ENCODE data around the gene VTCN1. TPM values are rescaled to one million over a fixed set of nuclear protein-coding genes. Genes with fewer than 3 reads are reported as not detected.
A peak's percentile ranks its signal among the peaks of the same experiment; 100 is the strongest.
"Not testable (repeated sequence)": the region's sequence is repeated elsewhere in the genome, so short reads cannot be mapped to it uniquely, and the experiment has no call there.

The VTCN1 gene
- polyA plus RNA-seq, 1 donor, result 24.9 TPM

DNA sequence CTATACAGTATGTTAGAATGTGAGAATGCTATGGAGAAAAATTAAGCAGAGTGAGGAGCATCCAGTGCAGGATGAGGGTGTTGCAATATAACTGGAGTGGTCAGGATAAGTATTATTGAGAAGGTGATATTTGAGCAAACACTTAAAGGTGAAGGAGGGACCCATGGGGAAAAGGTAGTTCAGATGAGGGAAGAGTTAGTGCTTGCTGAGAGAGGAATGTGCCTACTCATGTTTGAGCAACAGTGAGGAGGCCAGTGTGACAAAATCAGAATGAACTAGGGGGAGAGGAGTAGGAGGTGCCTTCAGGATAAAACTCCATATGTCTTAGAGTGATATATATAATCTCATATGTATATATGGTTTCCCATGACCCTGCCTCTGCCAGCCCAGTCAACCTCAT lies 82.9 kb downstream of the VTCN1 start:
- no peak for DNase-seq

DNA sequence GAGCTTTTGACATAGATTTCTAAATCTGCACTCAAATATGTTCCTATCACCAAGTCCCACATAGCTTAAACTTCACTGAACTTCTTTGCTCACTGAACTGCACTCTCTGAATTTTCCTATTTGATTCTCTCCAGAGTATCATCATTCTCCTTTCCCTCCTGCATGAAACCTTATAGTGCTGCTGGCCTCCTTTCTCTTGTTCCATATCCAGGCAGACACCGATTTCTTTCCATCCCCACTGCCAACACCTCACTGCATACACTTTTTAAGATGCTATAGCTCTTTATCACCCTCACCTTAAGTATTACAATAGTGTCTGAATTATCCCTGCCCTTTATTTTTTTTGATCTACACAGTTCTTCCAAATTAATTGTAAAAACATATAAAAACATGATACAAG lies 86.1 kb downstream of the VTCN1 start:
- no peak for DNase-seq

DNA sequence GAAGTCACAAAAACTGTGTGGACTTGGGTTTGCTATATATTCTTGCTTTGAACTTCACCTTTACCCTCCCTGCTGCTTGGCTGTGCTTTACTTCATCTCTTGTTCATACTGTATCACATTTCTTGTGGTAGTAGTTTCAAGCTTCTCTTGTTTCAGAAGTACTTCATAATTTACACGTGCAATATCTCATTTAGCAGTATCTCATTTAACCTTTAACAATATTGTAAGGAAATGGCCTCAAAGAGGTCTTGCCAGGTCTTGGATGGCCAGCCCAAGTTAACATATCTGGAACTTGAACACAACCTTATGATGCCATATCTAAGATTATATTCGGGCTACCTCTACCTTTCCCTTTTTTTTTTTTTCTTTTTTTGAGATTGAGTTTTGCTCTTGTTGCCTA lies 87.5 kb downstream of the VTCN1 start:
- DNase-seq, result no peak

DNA sequence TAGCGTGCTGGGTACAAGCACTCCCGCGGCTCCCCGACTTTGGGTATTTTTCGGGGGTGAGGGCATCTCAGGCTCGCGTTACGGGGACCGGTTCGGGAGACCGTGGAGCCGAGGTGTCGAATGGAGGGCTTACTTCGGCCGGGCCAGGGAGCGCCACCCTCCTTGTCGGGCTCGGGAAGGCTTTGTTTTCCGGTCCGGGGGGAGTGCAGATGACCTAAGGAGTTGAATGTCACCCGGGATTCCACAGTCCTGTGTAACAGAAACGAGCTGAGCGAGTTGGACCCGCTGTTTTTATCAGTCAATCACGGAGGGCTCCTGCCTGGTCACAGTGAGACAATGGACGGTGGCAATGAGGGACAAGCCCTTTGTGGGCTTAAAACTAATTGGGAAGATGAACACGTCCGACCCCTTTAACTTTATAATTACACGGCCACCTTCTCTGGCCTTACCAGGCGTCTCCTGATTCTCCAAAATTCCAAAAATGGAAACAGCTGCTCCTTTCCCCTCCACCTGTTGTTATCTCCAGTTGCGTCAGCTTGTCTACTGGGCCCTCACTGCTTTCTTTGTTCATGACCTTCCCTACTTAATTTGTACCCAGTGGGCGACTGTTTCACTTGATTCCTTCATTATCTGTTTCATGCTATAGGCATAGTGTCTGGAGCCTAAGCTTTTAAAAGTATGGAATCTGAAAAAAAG lies 88.2 kb downstream of the VTCN1 start:
- no peak for DNase-seq

DNA sequence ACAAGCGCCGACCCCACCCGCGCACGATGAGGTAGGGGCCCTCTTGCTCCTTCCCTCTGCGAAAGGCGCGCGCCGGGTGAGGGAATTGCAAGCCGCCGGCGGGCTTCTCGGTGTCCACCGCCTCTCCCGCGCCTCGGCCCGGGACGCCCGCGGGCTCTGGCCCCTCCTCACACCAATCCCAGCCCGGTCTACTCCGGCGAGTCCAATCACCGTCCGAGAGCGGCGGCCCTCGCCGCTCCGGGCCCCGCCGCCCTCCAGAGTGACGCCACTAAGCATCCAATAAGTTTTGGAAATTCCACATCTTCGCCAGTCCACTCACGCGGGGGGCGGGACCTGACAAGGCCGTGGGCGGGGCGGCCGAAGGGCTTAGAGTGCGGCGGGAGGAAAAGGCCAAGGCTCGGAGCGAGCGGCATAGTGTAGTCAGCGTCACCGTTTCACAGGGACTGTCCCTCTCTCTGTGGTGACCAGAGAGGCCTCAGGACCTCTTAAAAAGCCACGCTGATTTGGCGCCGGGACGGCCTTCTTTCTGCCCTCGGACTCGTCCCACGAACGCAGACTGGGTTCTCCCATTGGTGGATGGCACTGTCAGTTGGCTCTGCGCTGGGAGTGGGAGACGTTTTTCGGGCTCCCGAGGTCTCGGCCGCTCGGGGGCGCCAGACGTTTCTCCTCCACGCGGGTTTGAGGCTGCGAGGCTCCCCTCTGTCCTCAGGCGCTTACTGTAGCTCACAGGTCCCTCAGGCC lies 89.0 kb downstream of the VTCN1 start, which contains the start of gene TRIM45:
Gene TRIM45 (minus strand): TSS at position 161 of the 741 bp plus-strand sequence. CDS start 548 bp downstream, outside the sequence.
- DNase-seq, result peak; percentile 98

DNA sequence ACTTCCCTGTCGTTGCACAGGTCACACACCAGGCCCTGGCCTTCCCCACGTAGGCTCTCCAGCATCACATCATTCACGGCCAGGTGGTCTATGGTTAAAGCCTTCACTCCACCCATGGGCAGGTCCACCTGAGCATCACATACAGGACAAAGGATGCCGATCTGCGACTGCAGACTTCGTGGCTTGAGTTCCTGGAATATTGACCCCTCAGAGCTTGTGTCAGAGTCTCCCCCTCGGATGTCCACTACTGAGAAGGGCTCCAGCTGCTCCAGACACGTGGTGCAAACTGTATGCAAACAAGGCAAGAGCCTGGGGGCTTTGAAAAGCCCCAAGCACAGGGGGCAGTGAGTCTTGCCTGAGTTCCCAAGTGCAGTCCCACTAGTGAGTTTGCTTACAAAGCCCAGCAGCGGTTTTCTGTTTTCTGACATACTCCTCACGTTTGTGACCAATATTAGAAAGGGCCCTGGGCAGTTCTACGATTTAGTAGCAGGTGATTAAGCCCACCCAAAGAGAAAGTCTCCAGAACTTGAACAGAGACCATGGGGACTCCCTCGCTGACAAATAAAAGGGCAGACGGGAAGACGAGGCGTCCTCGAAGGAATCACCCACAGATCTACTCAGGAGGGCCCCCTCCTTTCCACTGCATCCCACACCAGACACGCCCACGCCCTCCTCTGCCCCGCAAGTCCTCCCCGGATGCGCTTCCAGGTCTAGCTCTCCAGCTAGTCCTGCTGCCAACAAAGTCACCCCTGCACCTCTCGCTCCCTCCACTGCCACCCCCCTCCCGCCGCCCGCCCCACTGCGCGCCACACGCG lies 89.7 kb downstream of the VTCN1 start:
- DNase-seq, result peak; percentile 42

DNA sequence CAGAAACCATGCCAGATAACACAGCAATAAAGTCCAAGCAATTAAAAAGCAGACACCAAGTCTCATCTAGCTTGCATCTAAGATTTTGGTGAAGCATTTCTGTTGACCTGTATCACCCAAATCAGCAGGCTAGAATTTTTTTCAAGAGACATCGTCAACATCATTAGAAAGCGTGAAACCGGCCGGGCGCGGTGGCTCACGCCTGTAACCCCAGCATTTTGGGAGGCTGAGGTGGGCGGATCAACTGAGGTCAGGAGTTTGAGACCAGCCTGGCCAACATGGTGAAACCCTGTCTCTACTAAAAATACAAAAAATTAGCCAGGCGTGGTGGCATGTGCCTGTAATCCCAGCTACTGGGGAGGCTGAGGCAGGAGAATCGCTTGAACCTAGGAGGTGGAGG lies 91.6 kb downstream of the VTCN1 start:
- DNase-seq, result not testable (repeated sequence)

DNA sequence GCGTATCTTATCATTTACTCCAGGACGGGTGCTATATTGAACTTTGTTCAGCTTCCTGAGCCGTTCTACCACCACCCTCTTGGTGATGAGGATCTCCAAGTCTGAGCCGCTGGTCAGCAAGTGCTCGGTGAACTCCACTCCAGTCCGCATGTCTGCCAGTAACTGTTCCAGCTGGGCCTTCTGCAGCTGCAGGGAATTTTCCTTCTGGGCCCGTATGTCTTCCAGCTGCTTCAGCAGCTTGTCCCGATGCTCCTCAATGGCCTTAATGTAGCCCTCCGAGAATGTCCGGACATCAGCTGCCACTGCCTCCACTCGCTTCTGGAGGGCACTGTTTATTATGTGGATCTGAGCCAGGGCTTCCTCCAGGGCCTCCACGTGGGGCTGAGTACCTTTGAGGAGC lies 92.6 kb downstream of the VTCN1 start:
- no peak for DNase-seq

DNA sequence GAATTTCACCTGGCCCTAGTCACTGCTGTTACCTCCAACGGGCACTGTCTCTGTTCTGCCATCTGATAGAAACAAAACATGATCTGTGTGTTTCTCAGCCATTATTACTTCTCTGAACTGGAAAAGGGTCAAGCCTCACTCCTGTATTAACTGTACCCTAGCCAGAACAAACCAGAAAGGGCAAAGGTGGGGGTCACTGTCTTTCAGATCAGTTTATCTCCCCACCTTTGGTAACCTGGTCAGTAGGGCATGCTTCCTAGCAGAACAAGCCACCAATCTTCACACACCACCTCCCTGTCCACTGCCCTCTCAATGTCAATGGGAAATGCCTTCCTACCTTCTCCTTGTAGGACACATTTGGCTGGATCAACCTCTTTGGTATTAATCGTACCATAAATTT lies 93.0 kb downstream of the VTCN1 start:
- no peak for DNase-seq

DNA sequence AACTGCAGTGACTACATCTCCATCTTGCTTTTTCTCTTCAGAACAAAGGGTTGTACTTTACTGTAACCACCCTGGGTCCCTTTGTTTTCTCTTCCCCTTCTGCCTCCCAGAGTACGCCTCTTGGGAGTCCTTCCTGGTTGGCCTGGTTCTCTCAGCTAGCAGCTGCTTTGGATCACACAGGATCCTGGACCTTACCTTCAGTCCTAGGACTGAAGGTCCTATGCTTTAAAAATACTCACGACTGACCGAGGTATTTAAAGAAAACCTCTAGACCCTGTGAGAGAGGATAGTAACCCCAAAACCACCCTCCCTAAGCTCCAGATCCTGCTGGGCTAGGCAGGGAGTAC lies 94.0 kb downstream of the VTCN1 start:
- no peak for DNase-seq

DNA sequence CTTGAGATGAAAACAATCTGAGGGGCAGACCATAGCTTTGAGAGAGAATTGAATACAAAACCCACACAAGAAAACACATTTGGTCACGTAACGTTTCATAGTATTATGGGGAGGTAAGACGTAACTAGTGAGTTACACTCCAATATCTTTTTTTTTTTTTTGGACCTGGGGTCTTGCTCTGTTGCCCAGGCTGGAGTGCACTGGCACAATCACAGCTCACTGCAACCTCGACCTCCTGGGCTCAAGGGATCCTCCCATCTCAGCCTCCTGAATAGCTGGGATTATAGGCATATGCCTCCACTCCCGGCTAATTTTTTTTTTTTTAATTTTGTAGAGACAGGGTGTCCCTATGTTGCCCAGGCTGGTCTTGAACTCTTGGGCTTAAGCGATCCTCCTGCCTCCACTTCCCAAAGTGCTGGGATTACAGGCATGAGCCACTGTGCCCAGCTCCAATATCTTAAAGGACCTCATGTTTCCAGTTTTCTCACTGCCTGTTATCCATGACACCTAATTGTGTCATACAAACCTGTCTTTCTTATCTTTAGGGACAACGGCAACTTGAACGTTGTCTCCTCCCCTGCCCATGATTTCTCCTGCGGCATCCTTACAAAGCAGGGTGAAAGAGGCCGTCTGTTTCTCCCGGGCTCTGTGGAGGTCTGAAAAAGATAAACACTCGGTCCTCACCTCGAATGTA lies 94.5 kb downstream of the VTCN1 start:
- DNase-seq, result no peak

DNA sequence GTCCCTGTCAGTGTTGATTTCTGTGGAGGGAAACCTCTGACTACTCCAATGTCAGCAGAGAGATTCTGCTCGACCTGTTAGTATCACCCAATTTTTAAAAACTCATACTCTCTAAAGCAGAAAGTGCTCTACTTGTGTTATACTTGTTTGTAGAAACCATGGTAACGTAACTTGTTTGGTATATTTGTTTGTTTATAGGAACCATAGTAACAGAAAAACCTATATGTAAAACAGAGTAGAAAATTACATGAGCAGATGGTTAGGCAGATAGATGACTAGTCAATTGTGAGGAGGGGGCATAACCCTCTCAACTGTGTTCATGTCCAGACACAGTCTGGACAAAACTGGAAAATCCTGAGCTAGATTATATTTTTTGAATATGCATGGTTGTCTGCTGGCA lies 95.8 kb downstream of the VTCN1 start:
- DNase-seq, result no peak

DNA sequence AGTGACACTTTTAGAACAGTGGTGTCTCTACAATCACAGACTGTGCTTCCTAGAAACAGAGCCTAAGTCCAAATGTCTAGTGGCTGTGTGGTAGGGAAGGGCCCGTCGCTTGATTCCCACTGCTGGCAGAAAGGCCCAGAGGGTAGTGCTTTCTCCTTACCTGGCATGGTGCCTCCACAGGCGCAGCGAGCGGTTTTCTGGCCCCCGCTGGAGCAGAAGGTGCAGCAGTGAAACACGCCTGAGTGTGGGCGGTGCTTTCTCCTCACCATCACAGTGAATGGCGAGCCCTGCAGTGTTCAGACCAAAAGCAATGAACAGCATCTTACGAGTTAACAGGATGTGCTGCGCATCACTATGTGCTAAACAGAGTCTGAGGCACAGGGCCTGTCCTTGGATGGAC lies 97.5 kb downstream of the VTCN1 start:
- DNase-seq, result no peak

DNA sequence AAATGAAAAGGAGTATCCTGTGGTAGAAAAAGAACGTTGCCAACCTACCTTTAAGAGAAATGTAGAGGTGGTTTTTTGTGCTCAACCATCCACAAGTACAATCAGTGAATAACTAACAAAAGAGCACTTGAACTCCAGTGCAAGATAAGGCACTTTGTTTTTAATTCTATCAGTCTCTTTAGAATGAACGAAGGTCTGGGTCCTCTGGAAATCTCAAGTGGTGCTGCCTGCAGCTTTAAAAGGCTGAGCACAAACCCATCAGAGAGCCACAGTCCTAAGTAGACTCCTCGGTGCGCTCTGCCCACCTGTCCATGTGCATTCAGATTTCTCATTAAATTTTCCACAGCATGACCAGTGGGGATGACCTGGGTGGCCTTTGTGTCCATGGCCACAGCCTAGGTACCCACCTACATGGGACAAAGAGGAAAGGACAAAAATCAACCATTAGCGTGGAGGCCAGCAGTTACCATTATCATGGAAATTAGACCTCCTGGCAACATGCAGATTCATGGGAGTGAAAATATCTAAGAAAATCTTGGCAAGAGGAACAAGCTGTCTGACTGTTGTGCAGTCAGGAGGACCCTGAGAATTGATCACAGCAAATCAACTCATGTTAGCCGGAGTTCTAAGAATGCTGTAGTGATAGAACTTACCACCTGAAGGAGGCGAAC lies 98.5 kb downstream of the VTCN1 start:
- DNase-seq, result no peak

DNA sequence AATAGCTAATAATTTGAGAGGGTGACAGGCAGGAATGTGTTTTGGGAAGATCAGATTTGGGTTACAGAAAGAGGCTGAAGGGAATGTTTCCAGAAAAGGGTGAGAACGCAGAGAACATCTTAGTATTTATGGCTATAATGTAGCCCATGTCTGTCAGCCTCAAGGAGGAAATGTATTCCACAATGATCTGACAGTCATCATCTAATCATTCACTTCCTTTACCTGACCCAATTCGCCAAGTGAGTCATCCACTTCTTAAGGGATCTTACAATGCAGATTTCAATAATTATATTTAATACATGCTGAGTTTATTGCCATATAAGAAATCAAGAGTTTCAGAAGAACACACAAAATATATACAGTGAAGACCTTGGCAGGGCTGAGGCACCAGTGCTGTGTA lies 100.0 kb downstream of the VTCN1 start:
- DNase-seq, result no peak

DNA sequence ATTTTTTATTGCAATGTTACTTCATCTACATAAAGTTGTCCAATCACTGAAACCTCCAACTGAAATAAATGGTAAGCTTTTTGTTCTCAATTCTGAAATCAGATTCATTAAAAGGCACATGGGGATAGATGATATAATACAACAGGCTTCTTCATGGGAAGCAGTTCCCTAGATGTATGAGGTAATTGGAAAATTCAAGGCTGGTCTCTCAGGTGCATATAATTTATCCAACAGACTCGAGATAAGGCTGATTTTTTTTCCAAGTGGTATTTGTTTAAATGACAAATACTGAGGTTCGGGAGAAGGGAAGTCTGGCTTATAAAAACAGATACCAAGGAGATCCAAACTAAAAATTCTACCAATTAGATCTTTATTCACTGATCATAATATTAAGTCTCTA lies 103.4 kb downstream of the VTCN1 start:
- DNase-seq, result no peak

DNA sequence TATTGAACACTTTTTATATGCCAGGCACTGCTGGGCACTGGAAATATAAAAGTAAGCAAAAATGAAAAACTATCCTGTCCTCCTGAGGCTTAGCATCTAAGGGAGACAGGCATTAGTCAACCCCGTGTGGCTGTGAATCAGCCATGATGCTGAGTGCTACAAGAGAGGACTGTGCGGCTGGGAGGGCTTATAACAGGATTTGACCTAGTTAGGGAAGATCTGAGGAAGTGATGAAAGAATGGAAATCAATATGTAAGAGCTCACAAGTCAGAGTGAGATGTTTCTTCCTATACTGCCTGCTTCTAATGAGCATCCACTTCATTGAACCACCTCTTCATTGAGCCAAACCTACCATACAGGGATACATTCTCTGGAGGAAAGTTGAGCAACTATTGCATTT lies 104.2 kb downstream of the VTCN1 start:
- DNase-seq, result no peak

DNA sequence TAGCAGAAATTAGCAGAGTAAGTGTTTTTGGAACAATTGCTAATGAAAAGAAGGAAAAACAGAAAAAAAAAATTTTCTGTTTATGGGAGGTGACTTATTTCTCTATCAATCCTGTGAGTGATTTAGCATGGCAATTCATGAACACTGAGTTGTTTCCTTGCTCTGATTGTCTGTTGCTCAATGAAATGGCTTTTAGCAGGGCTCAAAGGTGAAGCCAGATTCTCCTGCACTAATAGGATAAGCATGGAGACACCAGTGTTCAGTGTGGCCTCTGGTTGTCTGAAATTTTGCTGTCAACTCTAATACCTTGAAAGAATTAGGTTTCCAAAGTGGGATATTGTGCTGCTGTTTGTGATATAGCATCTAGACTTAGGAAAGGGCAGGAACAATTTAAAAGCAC lies 105.0 kb downstream of the VTCN1 start:
- DNase-seq, result no peak

DNA sequence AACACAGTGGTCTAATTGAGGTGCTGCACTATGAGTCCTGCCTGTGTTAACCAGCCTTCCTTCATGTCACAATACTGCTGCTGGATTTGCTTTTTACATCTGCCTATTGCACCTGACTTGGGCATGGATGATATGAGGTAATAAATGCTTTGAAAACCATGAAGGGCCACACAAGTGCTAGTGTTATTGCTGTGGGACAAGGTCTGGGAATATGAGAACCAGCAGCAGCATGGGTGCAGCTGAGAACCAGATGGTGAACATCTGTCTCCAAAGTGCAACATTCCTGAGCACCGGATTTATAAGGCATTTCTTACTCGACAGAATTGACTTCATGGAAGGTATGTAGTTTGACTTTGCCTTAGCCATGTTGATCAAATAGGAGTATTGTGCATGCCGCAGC lies 105.7 kb downstream of the VTCN1 start:
- DNase-seq, result no peak

DNA sequence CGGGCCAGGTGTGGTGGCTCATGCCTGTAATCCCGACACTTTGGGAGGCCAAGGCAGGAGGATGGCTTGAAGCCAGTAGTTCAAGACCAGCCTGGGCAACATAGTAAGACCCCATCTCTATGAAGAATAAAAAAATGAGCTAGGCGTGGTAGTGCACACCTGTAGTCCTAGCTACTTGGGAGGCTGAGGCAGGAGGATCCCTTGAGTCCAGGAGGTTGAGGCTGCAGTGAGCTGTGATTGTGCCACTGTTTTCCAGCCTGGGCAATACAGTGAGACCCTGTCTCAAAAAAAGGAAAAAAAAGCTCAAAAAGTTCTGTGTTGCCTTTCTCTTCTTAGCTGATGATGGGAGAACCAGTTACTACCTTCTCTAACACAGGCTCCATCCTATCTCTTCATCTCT lies 108.9 kb downstream of the VTCN1 start:
- DNase-seq, result not testable (repeated sequence)

DNA sequence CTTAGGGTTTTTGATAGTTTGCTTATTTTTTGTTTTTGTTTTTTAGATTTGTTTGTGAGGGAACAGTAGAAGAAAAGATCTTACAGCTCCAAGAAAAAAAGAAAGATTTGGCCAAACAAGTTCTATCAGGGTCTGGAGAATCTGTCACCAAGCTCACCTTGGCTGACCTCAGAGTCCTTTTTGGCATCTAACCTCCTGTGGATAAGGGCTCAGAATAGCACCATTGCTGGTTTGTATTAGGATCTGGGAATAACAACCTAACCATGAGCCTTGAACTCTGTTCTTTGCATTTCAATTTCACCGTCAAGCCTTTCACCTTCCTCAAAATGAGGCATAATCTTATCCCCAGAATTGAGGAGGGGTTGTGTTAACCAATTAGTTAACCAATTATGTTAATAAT lies 109.4 kb downstream of the VTCN1 start:
- no peak for DNase-seq

All from left kidney (tissue), 2 donors.